Natural killer cell treated with Interleukin-12 subunit alpha and Interleukin-12 subunit beta and Interleukin-15 and Interleukin-18, amount 100 ng/mL, for 72 hours (primary cell): ENCODE data around the gene NIPAL4. TPM values are rescaled to one million over a fixed set of nuclear protein-coding genes. Genes with fewer than 3 reads are reported as not detected.
"Not testable (repeated sequence)": the region's sequence is repeated elsewhere in the genome, so short reads cannot be mapped to it uniquely, and the experiment has no call there.

Source experiments
- ATAC-seq, 2 donors: fragments of 150-1000 bp; cut with Tn5 transposase in 1 of 2; sonication (Bioruptor Pico), chemical (Tn5 transposase) in 1 of 2; 2 replicates each; pipeline ENCODE4 v1.10.0; 2021
- DNase-seq: peaks from one replicate; pipeline ENCODE4 v3.0.0; 2022; ENCODE audit warnings: low spot score
- H3K27ac Mint-ChIP-seq, 2 donors: 1 replicate in 1 of 2; 2 replicates in 1 of 2; pipeline ENCODE4 v1.8.0; 2022; ENCODE audit warnings: mixed read lengths in 2 of 2, mild to moderate bottlenecking in 1 of 2, moderate library complexity in 1 of 2
- H3K27me3 Mint-ChIP-seq, 2 donors: 1 replicate in 1 of 2; 2 replicates in 1 of 2; pipeline ENCODE4 v1.8.0; 2022; ENCODE audit warnings: mixed read lengths in 2 of 2
- H3K36me3 Mint-ChIP-seq: one replicate; pipeline ENCODE4 v1.8.0; 2022; ENCODE audit warnings: mixed read lengths
- H3K4me1 Mint-ChIP-seq, 2 donors: 1 replicate in 1 of 2; 2 replicates in 1 of 2; pipeline ENCODE4 v1.8.0; 2022; ENCODE audit warnings: low read depth in 2 of 2, mixed read lengths in 2 of 2, mild to moderate bottlenecking in 1 of 2
- H3K4me3 Mint-ChIP-seq: one replicate; pipeline ENCODE4 v1.8.0; 2022; ENCODE audit warnings: mixed read lengths
- H3K9me3 Mint-ChIP-seq: 2 replicates; pipeline ENCODE4 v1.8.0; 2022; ENCODE audit warnings: mixed read lengths
- total RNA-seq, 2 donors: library from RNA; stranded (reverse); gene quantifications; one replicate each; pipeline ENCODE4 v1.2.3, GENCODE V29; 2022

NIPAL4 gene
- total RNA-seq, 2 donors from 2014 or later, result 0.43 to 1.2 TPM

GRCh38 chr5:157470631-157471030 is 10.6 kb downstream of the NIPAL4 start:
- Mint-ChIP-seq H3K27ac (peak overlapping the region in 1 of 2 donors; percentile 60), H3K9me3 (no peaks in the 10 kb centered on the region), H3K4me3 (no peak overlapping the region), H3K4me1 (peaks cover 23 to 30% of the 10 kb centered on the region in 2 donors), H3K36me3 (peaks cover 8% of the 10 kb centered on the region), H3K27me3 (peaks cover 0 to 3% of the 10 kb centered on the region in 2 donors)
- DNase-seq, result no peak
- ATAC-seq, result no peak

GRCh38 chr5:157471709-157472108 is 11.7 kb downstream of the NIPAL4 start:
- DNase-seq, result no peak
- Mint-ChIP-seq H3K27ac (peak overlapping the region in 1 of 2 donors; percentile 49), H3K4me1 (peaks cover 22 to 25% of the 10 kb centered on the region in 2 donors), H3K9me3 (no peaks in the 10 kb centered on the region), H3K27me3 (peaks cover 0 to 3% of the 10 kb centered on the region in 2 donors), H3K4me3 (no peak overlapping the region), H3K36me3 (peaks cover 10% of the 10 kb centered on the region)
- ATAC-seq, result no peak

DNA sequence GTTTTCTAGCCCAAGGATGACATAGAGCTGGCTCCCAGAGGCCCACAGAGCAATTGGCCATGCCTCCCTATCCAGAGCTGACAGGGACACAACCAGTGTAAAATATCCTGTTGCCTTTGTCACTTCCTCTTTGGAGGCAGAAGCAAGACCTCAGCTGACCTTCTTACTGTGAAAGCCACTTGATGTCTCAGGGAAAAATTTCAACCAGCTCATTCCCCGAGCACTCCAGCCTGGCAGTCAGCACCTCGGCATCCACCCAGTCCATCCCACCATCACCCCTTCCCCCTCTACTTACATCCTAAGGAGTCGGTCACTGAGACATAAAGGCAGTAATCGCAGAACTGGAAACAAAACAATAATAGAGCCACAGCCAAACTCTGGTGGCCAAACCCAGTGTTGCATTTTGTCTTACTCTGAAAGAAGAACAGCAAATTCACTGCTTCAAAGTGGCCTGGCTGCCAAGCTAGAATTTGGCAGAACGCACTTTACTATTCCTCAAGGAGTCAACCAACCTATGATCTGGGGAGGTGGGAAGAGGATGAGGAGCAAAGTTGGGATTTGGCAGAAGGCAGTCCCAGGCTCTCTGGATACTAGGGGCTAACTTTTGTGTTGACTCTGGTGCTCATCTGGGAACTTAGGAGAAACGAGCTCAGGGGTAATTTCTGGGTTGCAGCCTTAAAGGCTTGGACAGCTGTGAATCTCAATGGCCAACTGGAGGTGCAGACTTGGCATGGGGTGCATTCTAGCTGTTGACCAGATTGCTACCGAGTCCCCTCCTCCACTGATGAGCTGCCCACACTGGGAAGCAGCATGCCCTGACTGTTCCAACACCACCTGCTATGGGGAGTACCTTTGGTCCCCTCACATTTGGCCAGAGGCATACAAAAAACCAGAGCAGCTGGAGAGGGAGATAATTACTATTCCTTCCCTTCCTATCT is 13.6 kb downstream of the NIPAL4 start:
- peaks cover 22 to 28% of the 10 kb centered on the region in 2 donors for H3K4me1 Mint-ChIP-seq
- peaks cover 18% of the 10 kb centered on the region for H3K36me3 Mint-ChIP-seq
- ATAC-seq (no peak), DNase-seq (no peak)
- peaks cover 0 to 3% of the 10 kb centered on the region in 2 donors for H3K27me3 Mint-ChIP-seq
- H3K4me3 Mint-ChIP-seq, result no peak overlapping the region
- peak overlapping the region; percentile 12 to 49 for H3K27ac Mint-ChIP-seq
- no peaks in the 10 kb centered on the region for H3K9me3 Mint-ChIP-seq

DNA sequence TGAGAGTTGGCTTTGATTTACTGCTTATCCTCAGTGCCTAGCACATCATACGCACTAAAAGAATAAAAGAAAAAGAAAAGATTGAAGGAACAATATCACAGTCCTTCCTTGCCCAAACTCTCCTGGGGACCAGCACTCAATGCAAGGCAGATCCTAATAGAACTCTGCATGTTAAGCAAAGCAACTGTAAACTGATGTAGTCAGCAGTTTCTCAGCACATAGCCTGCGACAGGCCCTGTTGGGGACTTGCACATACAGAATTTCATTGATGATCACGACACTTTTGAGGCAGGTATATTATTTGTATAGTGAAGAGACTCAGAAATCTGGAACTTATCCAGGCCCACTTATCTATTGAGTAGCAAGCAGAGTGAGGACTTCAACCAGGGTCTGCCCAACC is 15.4 kb downstream of the NIPAL4 start:
- DNase-seq (no peak), ATAC-seq (no peak)
- Mint-ChIP-seq H3K36me3 (peaks cover 24% of the 10 kb centered on the region), H3K4me1 (peaks cover 21 to 37% of the 10 kb centered on the region in 2 donors), H3K27ac (peak overlapping the region; percentile 12 to 16), H3K4me3 (no peak overlapping the region), H3K9me3 (no peaks in the 10 kb centered on the region), H3K27me3 (peaks cover 0 to 2% of the 10 kb centered on the region in 2 donors)

DNA sequence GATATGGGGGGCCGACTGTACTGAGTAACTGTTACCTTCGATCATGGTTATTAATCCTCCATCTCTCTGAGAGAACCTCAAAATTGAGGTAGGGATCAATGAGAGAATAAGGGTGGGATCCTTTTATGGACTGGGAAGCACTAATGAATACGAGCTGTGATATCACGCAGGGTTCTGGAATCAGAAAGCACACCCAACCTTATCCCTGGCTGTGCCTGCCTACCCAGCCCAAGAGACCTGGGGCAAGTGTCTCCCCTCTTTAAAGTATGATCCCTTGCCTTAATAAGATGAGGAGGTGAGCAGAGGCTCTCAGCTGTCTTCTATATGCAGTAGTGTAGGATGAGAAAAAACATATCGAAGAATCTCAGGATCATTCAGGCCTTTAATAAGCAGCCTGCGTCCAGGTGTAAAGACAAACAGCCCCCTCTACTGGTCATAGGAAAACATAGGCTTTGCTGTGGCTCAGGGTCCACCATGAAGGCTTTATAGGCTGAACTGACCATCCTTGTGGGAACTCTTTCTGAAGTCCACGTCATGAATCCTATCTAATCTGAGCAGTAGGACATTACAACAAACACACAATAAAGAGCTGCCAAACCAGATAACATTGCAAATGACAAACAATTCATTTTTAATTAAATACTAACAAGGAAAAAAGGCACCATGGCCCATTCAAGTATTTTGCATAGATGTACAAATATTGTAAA is 16.8 kb downstream of the NIPAL4 start:
- Mint-ChIP-seq H3K4me1 (peaks cover 21 to 37% of the 10 kb centered on the region in 2 donors), H3K27ac (peak overlapping the region; percentile 44 to 55)
- peak; percentile 22 for DNase-seq

GRCh38 chr5:157477814-157478494 is 17.9 kb downstream of the NIPAL4 start:
- Mint-ChIP-seq H3K9me3 (no peaks in the 10 kb centered on the region), H3K27me3 (peaks cover 0 to 2% of the 10 kb centered on the region in 2 donors), H3K4me3 (no peak overlapping the region), H3K4me1 (peaks cover 21 to 29% of the 10 kb centered on the region in 2 donors), H3K36me3 (peaks cover 32% of the 10 kb centered on the region), H3K27ac (peak overlapping the region; percentile 55 to 59)
- DNase-seq, result peak; percentile 28
- ATAC-seq, result no peak

More for the DNA sequence above, 16.8 kb downstream of the NIPAL4 start:
- Mint-ChIP-seq H3K4me3 (no peak overlapping the region), H3K27me3 (peaks cover 0 to 2% of the 10 kb centered on the region in 2 donors), H3K36me3 (peaks cover 24% of the 10 kb centered on the region), H3K9me3 (no peaks in the 10 kb centered on the region)
- ATAC-seq, result peak; percentile 45 to 58

- peak overlapping the region; percentile 46 to 59 for H3K27ac Mint-ChIP-seq
- peaks cover 14 to 21% of the 10 kb centered on the region in 2 donors for H3K4me1 Mint-ChIP-seq
- peaks cover 34% of the 10 kb centered on the region for H3K36me3 Mint-ChIP-seq
- DNase-seq (peak; percentile 18), ATAC-seq (no peak)
- H3K27me3 Mint-ChIP-seq, result peaks cover 0 to 2% of the 10 kb centered on the region in 2 donors
- H3K9me3 Mint-ChIP-seq, result no peaks in the 10 kb centered on the region
- no peak overlapping the region for H3K4me3 Mint-ChIP-seq
Observed at GRCh38 chr5:157478726-157479125, 18.7 kb downstream of the NIPAL4 start.

- DNase-seq, result peak; percentile 56
- peaks cover 39% of the 10 kb centered on the region for H3K36me3 Mint-ChIP-seq
- peaks cover 0 to 2% of the 10 kb centered on the region in 2 donors for H3K27me3 Mint-ChIP-seq
- peaks cover 17 to 21% of the 10 kb centered on the region in 2 donors for H3K4me1 Mint-ChIP-seq
- no peak overlapping the region for H3K4me3 Mint-ChIP-seq
- ATAC-seq, result no peak
- H3K9me3 Mint-ChIP-seq, result no peaks in the 10 kb centered on the region
- peak overlapping the region; percentile 46 to 59 for H3K27ac Mint-ChIP-seq
Observed at GRCh38 chr5:157479166-157479565, 19.2 kb downstream of the NIPAL4 start.

DNA sequence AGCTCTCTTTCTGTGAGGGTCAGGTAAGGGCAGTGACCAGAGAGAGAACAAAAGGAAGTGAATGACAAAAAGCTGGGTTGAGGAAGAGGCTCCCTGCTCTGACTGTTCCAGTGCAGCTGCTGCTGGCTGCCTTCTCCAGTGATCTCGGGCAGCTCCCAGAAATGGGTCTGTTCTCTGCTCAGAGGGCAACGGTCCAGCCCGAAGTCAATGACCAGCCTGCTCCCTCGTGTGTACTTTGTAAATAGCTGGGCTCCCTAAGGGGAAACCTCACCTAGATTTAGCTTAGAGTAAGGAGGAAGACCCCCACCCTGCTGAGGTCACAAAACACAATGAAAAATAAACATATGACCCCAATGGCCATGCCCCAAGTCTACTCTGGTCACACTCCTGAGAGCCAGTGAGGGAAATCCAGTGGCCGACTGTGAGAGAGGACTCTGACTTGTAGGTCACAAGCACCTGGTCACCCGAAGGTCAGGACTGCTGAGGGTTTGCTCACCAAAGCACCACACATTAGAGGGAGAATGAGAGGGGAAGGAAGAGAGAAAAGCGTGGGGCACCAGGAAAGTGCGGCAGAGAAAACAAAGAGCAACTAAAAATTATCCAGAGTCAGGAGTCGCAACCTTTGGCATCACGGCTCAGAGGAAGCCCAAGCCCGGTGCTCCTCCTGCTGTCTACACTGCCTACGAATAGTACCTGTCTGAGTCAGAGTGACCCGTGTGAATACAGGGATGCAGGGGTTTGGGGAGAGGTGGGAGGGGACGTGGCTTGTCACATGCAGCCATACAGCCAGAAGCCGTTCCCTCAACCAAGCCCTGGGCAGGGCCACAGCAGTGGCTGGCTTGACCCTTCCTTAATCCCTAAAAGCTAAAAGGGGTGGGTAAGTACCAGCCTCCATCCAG is 19.8 kb downstream of the NIPAL4 start:
- Mint-ChIP-seq H3K9me3 (no peaks in the 10 kb centered on the region), H3K4me1 (peaks cover 17 to 21% of the 10 kb centered on the region in 2 donors), H3K27ac (peak overlapping the region; percentile 46 to 75), H3K4me3 (peak overlapping the region; percentile 16), H3K27me3 (peaks cover 0 to 2% of the 10 kb centered on the region in 2 donors), H3K36me3 (peaks cover 41% of the 10 kb centered on the region)
- peak in 1 of 2 donors; percentile 34 for ATAC-seq
- no peak for DNase-seq

- Mint-ChIP-seq H3K4me3 (no peak overlapping the region), H3K9me3 (no peaks in the 10 kb centered on the region), H3K36me3 (peaks cover 42% of the 10 kb centered on the region), H3K4me1 (peaks cover 13 to 14% of the 10 kb centered on the region in 2 donors), H3K27me3 (peaks cover 0 to 2% of the 10 kb centered on the region in 2 donors), H3K27ac (peak overlapping the region in 1 of 2 donors; percentile 23)
- no peak for DNase-seq
- no peak for ATAC-seq
Observed at GRCh38 chr5:157481265-157481664, 21.3 kb downstream of the NIPAL4 start.

GRCh38 chr5:157481666-157482065 is 21.7 kb downstream of the NIPAL4 start:
- Mint-ChIP-seq H3K27me3 (peaks cover 0 to 2% of the 10 kb centered on the region in 2 donors), H3K27ac (peak overlapping the region in 1 of 2 donors; percentile 23)
- DNase-seq, result no peak

DNA sequence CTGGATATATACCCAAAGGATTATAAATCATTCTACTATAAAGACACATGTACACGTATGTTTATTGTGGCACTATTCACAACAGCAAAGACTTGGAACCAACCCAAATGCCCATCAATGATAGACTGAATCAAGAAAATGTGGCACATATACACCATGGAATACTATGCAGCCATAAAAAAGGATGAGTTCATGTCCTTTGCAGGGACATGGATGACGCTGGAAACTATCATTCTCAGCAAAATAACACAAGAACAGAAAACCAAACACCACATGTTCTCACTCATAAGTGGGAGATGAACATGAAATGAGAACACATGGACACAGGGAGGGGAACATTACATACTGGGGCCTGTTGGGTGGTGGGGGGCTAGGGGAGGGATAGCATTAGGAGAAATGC is 22.7 kb downstream of the NIPAL4 start:
- H3K36me3 Mint-ChIP-seq, result peaks cover 44% of the 10 kb centered on the region
- H3K4me3 Mint-ChIP-seq, H3K9me3 Mint-ChIP-seq, DNase-seq, H3K27ac Mint-ChIP-seq, ATAC-seq, H3K27me3 Mint-ChIP-seq: not testable (repeated sequence)
- H3K4me1 Mint-ChIP-seq, result peaks cover 24% of the 10 kb centered on the region in 2 donors

More at GRCh38 chr5:157481666-157482065, 21.7 kb downstream of the NIPAL4 start:
- Mint-ChIP-seq H3K9me3 (no peaks in the 10 kb centered on the region), H3K4me3 (no peak overlapping the region), H3K36me3 (peaks cover 42% of the 10 kb centered on the region), H3K4me1 (peaks cover 15 to 17% of the 10 kb centered on the region in 2 donors)
- ATAC-seq, result no peak
